CD4-positive, alpha-beta T cell (primary cell): ENCODE measurements around the gene DOLK. TPM values are rescaled to one million over a fixed set of nuclear protein-coding genes. Genes with fewer than 3 reads are reported as not detected.

ENCODE experiments used
- ATAC-seq: fragments of 200-7000 bp; cut with Tn5 transposase; one replicate; pipeline ENCODE4 v1.10.0; 2022; ENCODE audit warnings: mild to moderate bottlenecking; ENCODE audit not compliant: poor library complexity
- CTCF ChIA-PET: fragments of 350-600 bp; sonication (Branson Sonifier 250); formaldehyde crosslinking; loops from one replicate; lab custom pipeline; 2021; ENCODE audit warnings: antibody characterized with exemption, inconsistent platforms; lab: Charles Lee
- POLR2A ChIA-PET: fragments of 350-600 bp; sonication (Branson Sonifier 250); formaldehyde crosslinking; loops from one replicate; lab custom pipeline; 2021; ENCODE audit warnings: antibody characterized with exemption, inconsistent platforms; lab: Charles Lee
- DNase-seq, 14 experiments: peaks; one replicate each; pipeline ENCODE4 v3.0.0-alpha.2; 2013 to 2020; ENCODE audit warnings: mixed read lengths in 2 of 14
- H3K27ac ChIP-seq, 2 donors: one replicate each; pipeline versions ENCODE4 v1.5.1 to v1.7.0; 2013; ENCODE audit warnings: low read length in 2 of 2, low read depth in 1 of 2, mild to moderate bottlenecking in 1 of 2
- H3K27me3 ChIP-seq, 2 experiments: 1 replicate in 1 of 2; 2 replicates in 1 of 2; pipeline versions ENCODE4 v1.6.1 to v1.7.0; 2013; ENCODE audit warnings: low read length in 2 of 2, control low read depth in 1 of 2, mild to moderate bottlenecking in 1 of 2, moderate library complexity in 1 of 2; ENCODE audit not compliant: insufficient read depth in 2 of 2, control insufficient read depth in 1 of 2
- H3K36me3 ChIP-seq: one replicate; pipeline ENCODE4 v1.6.1; 2013; ENCODE audit warnings: low read length, control low read depth; ENCODE audit not compliant: insufficient read depth
- H3K4me1 ChIP-seq: one replicate; pipeline ENCODE4 v1.6.1; 2013; ENCODE audit warnings: low read length, control low read depth; ENCODE audit not compliant: insufficient read depth
- H3K4me3 ChIP-seq: one replicate; pipeline ENCODE4 v1.5.1; 2013; ENCODE audit warnings: mild to moderate bottlenecking, low read length, moderate library complexity
- H3K9me3 ChIP-seq, 2 experiments: 1 replicate in 1 of 2; 2 replicates in 1 of 2; pipeline versions ENCODE4 v1.6.1 to v1.7.0; 2013; ENCODE audit warnings: low read length in 2 of 2, mild to moderate bottlenecking in 2 of 2, control low read depth in 1 of 2, moderate library complexity in 1 of 2; ENCODE audit not compliant: control insufficient read depth in 1 of 2, insufficient read depth in 1 of 2
- H3K27ac Mint-ChIP-seq: one replicate; pipeline ENCODE4 v1.8.0; 2020; ENCODE audit warnings: mixed read lengths
- H3K27me3 Mint-ChIP-seq: one replicate; pipeline ENCODE4 v1.8.0; 2021; ENCODE audit warnings: mixed read lengths
- H3K36me3 Mint-ChIP-seq: one replicate; pipeline ENCODE4 v1.8.0; 2021; ENCODE audit warnings: low read depth, mixed read lengths
- H3K4me1 Mint-ChIP-seq: one replicate; pipeline ENCODE4 v1.8.0; 2021; ENCODE audit warnings: low read depth, mixed read lengths
- H3K4me3 Mint-ChIP-seq: one replicate; pipeline ENCODE4 v1.8.0; 2020; ENCODE audit warnings: mild to moderate bottlenecking, mixed read lengths
- H3K9me3 Mint-ChIP-seq: one replicate; pipeline ENCODE4 v1.8.0; 2020; ENCODE audit warnings: mixed read lengths
- intact Hi-C, 2 experiments: fragments of 100-400 bp; cut with DNase I in 1 of 2; cut with micrococcal nuclease in 1 of 2; formaldehyde crosslinking; loops; one replicate each; pipeline versions ENCODE4 v1.15.1 to v1.9.0; 2023 to 2025; cut with DNase I, micrococcal nuclease
- total RNA-seq, 174 experiments: library from RNA in 2 of 174; stranded (reverse) in 2 of 174; gene quantifications; one replicate each; pipeline ENCODE4 v1.2.3 and lab custom pipeline; 2021 to 2026
- TF ChIP-seq, protein P1 (sequence below): fragments of 200-600 bp; IDR thresholded peaks from one replicate; pipeline ENCODE4 v1.8.0; 2022; ENCODE audit warnings: antibody characterized with exemption, mild to moderate bottlenecking

The DOLK gene
- total RNA-seq, 2 experiments from 2014 or later = 7.4 to 7.8 TPM

DNA sequence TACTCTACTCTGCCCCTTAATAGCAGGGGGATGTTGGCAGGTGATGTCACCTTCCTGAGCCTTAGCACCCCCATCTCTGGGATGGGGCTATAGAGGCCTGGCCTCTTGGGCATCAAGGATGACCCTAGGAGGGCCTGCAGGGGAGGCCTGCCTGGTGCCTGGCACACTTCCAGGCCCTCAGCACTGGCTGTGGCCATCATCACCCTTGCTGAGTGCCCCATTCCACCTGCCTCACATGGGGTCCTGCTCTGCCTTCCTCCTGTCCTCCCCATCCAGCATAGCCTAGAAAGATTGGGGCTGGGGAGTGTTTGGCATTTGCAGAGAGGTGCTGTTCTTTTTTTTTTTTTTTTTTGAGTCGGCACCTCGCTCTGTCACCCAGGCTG is 44.3 kb downstream of the DOLK start:
- Histone ChIP-seq H3K36me3 (peaks cover 16% of the 10 kb centered on the region), H3K27me3 (no peaks in the 10 kb centered on the region), H3K27ac (peak overlapping the region; percentile 95 to 96), H3K9me3 (no peaks in the 10 kb centered on the region), H3K4me1 (peaks cover 77% of the 10 kb centered on the region), H3K4me3 (peak overlapping the region; percentile 45)
- Mint-ChIP-seq H3K9me3 (no peaks in the 10 kb centered on the region), H3K4me3 (peak overlapping the region; percentile 81), H3K27ac (peak overlapping the region; percentile 95), H3K27me3 (no peaks in the 10 kb centered on the region), H3K4me1 (peaks cover 71% of the 10 kb centered on the region), H3K36me3 (peaks cover 38% of the 10 kb centered on the region)
- intact Hi-C loops = loop anchor here in 1 of 2 experiments (2.0 kb wide), 1 partner anchor 40 kb away; no protein-coding TSS in a partner anchor
- TF ChIP-seq, protein P1, sequence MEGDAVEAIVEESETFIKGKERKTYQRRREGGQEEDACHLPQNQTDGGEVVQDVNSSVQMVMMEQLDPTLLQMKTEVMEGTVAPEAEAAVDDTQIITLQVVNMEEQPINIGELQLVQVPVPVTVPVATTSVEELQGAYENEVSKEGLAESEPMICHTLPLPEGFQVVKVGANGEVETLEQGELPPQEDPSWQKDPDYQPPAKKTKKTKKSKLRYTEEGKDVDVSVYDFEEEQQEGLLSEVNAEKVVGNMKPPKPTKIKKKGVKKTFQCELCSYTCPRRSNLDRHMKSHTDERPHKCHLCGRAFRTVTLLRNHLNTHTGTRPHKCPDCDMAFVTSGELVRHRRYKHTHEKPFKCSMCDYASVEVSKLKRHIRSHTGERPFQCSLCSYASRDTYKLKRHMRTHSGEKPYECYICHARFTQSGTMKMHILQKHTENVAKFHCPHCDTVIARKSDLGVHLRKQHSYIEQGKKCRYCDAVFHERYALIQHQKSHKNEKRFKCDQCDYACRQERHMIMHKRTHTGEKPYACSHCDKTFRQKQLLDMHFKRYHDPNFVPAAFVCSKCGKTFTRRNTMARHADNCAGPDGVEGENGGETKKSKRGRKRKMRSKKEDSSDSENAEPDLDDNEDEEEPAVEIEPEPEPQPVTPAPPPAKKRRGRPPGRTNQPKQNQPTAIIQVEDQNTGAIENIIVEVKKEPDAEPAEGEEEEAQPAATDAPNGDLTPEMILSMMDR = no peak
- ATAC-seq (no peak), DNase-seq (no peak)
- ChIA-PET CTCF (interaction anchor here (1.1 kb wide), 1 partner anchor 25 kb away, joined by 3 read pairs; no protein-coding TSS in a partner anchor), POLR2A (interaction anchor here (0.7 to 4.3 kb wide), 9 partner anchors 10 to 179 kb away, joined by 3 to 35 read pairs (median 3); partner anchors contain the start of genes ENDOG, KYAT1, LRRC8A and MIGA2)

DNA sequence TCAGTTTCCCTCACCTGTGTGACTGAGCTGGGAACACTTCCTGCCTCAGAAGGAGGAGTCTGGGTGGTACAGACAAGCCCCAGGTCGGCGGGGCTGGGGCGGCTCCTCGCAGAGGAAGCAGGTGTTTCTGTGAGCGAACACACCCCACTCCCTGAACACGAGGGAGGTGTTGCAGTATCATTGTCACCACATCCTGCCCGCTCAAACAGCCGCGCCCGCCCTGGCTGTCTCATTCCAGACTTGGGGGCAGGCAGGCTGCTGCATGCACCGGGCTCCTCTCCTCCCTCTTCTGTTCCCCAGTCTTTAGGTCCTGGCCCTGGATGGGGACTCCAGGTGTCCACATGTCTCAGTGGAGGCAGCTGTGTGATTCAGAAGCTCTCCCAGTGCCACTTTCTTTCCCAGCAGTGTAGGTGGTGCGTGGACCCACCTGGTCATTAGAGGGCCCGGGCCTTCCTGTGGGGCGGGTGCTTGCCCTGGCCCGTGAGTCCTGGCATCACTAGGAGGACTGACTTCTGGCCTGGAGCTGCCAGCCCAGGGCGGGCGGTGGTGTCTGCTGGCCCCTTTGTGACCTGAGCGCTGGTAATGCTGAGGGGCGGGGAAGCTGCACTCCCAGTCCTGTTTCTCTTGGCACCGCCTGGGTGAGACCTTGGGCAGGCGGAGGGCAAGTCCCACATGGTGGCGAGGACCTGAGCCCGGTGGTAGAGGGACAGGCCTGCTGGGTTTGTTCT is 44.9 kb downstream of the DOLK start:
- H3K9me3 Mint-ChIP-seq = no peaks in the 10 kb centered on the region
- ATAC-seq (peak; percentile 93), DNase-seq (peak; percentile 79 to 95 (median 90))
- TF ChIP-seq, protein P1 = no peak
- POLR2A ChIA-PET = interaction anchor here (0.7 to 4.3 kb wide), 16 partner anchors 9 to 398 kb away, joined by 3 to 35 read pairs (median 3); partner anchors contain the start of genes ENDOG, KYAT1, LRRC8A and MIGA2
- H3K36me3 Mint-ChIP-seq = peaks cover 37% of the 10 kb centered on the region
- Histone ChIP-seq H3K36me3 (peaks cover 11% of the 10 kb centered on the region), H3K27me3 (no peaks in the 10 kb centered on the region), H3K27ac (peak overlapping the region; percentile 95 to 96), H3K9me3 (no peaks in the 10 kb centered on the region), H3K4me3 (peak overlapping the region; percentile 45), H3K4me1 (peaks cover 82% of the 10 kb centered on the region)
- H3K27me3 Mint-ChIP-seq = no peaks in the 10 kb centered on the region
- CTCF ChIA-PET = interaction anchor here (1.1 kb wide), 1 partner anchor 26 kb away, joined by 3 read pairs; no protein-coding TSS in a partner anchor
- intact Hi-C loops = loop anchor here (1.0 to 2.0 kb wide), 3 partner anchors 20 to 84 kb away; partner anchors contain the start of genes LRRC8A (in 2 of the 2) and ENDOG (in 1 of the 2)
- H3K4me1 Mint-ChIP-seq = peaks cover 74% of the 10 kb centered on the region
- peak overlapping the region; percentile 95 for H3K27ac Mint-ChIP-seq
- H3K4me3 Mint-ChIP-seq = peak overlapping the region; percentile 81

DNA sequence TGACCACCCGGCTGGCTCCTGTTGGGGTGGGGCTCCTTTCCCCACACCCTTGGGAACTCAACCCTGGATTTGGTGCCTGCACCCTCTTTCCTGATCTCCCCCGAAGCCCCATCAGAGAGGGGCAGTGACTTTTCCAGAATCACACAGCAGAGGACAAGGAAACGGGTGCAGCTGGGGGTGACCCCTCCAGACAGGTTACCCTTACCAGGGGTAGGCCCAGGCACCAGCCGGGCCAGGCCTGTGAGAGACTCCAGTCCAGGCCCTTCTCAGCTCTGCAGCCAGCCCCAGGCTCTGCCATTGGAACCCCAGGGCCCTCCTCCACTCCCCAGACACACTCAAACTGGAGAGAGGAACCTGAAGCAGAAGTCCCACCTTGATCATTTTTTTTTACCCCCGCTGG is 45.6 kb downstream of the DOLK start:
- peaks cover 87% of the 10 kb centered on the region for H3K4me1 ChIP-seq
- H3K27ac Mint-ChIP-seq = peak overlapping the region; percentile 95
- H3K4me3 Mint-ChIP-seq = peak overlapping the region; percentile 81
- DNase-seq = peak in 1 of 14 experiments; percentile 28
- peaks cover 34% of the 10 kb centered on the region for H3K36me3 Mint-ChIP-seq
- H3K9me3 ChIP-seq = no peaks in the 10 kb centered on the region
- H3K27me3 Mint-ChIP-seq = no peaks in the 10 kb centered on the region
- peak; percentile 3 for ATAC-seq
- intact Hi-C loops = loop anchor here (1.0 to 2.0 kb wide), 3 partner anchors 20 to 84 kb away; partner anchors contain the start of genes LRRC8A (in 2 of the 2) and ENDOG (in 1 of the 2)
- H3K9me3 Mint-ChIP-seq = no peaks in the 10 kb centered on the region
- peaks cover 11% of the 10 kb centered on the region for H3K36me3 ChIP-seq
- TF ChIP-seq, protein P1 = no peak
- H3K4me1 Mint-ChIP-seq = peaks cover 74% of the 10 kb centered on the region
- no peak overlapping the region for H3K4me3 ChIP-seq
- ChIA-PET POLR2A (interaction anchor here (0.7 to 4.3 kb wide), 12 partner anchors 8 to 397 kb away, joined by 3 to 35 read pairs (median 4); partner anchors contain the start of genes ENDOG, KYAT1, LRRC8A and SET), CTCF (no interaction called here)
- peak overlapping the region; percentile 95 to 96 for H3K27ac ChIP-seq
- H3K27me3 ChIP-seq = no peaks in the 10 kb centered on the region
